Hepatocyte (in vitro differentiated cells): ENCODE measurements around the gene CSNK1G3. TPM values are rescaled to one million over a fixed set of nuclear protein-coding genes. Genes with fewer than 3 reads are reported as not detected.

Experiments
- DNase-seq: peaks from one replicate; pipeline ENCODE4 v3.0.0-alpha.2; 2016; ENCODE audit warnings: low spot score
- H2AFZ ChIP-seq: fragments of 200-600 bp; sonication (generic); 2 replicates; pipeline ENCODE4 v1.6.0; 2016; ENCODE audit warnings: antibody characterized with exemption, mild to moderate bottlenecking
- H3K27ac ChIP-seq: fragments of 200-600 bp; sonication (generic); 2 replicates; pipeline ENCODE4 v1.5.1; 2016; ENCODE audit warnings: mild to moderate bottlenecking
- H3K27me3 ChIP-seq: fragments of 200-600 bp; sonication (generic); 2 replicates; pipeline ENCODE4 v1.6.1; 2016
- H3K36me3 ChIP-seq: fragments of 200-600 bp; sonication (generic); replicated peaks from 2 replicates; pipeline ENCODE4 v1.5.1; 2016; ENCODE audit warnings: low read depth; ENCODE audit not compliant: insufficient read depth
- H3K4me1 ChIP-seq: fragments of 200-600 bp; sonication (generic); 2 replicates; pipeline ENCODE4 v1.5.1; 2016; ENCODE audit warnings: mild to moderate bottlenecking, moderate library complexity; ENCODE audit not compliant: insufficient read depth
- H3K4me2 ChIP-seq: fragments of 200-600 bp; sonication (generic); 2 replicates; pipeline ENCODE4 v1.6.0; 2016
- H3K4me3 ChIP-seq: fragments of 200-600 bp; sonication (generic); 2 replicates; pipeline ENCODE4 v1.5.1; 2016; ENCODE audit warnings: mild to moderate bottlenecking
- H3K79me2 ChIP-seq: fragments of 200-600 bp; sonication (generic); 2 replicates; pipeline ENCODE4 v1.6.0; 2017; ENCODE audit warnings: mild to moderate bottlenecking
- H3K9me2 ChIP-seq: fragments of 200-600 bp; sonication (generic); replicated peaks from 2 replicates; pipeline ENCODE4 v1.6.0; 2017; ENCODE audit warnings: mild to moderate bottlenecking; ENCODE audit not compliant: insufficient read depth
- H3K9me3 ChIP-seq: fragments of 200-600 bp; sonication (generic); 2 replicates; pipeline ENCODE4 v1.5.1; 2016; ENCODE audit warnings: low read depth, mild to moderate bottlenecking
- H4K20me1 ChIP-seq: fragments of 200-600 bp; sonication (generic); 2 replicates; pipeline ENCODE4 v1.6.0; 2016; ENCODE audit warnings: mild to moderate bottlenecking; ENCODE audit not compliant: insufficient read depth, poor library complexity, severe bottlenecking
- CTCF ChIP-seq: fragments of 200-600 bp; sonication (generic); IDR thresholded peaks from 2 replicates; pipeline ENCODE4 v1.5.1; 2016; ENCODE audit warnings: antibody characterized with exemption, mild to moderate bottlenecking; ENCODE audit not compliant: poor library complexity
- EZH2 ChIP-seq: fragments of 200-600 bp; sonication (generic); IDR thresholded peaks from 2 replicates; pipeline ENCODE4 v1.6.1; 2016; ENCODE audit warnings: antibody characterized with exemption, mild to moderate bottlenecking, borderline replicate concordance
- EZH2phosphoT487 ChIP-seq: fragments of 200-600 bp; sonication (generic); IDR thresholded peaks from one replicate; pipeline ENCODE4 v1.6.1; 2018; ENCODE audit warnings: antibody characterized with exemption, mild to moderate bottlenecking, low read depth, moderate library complexity; ENCODE audit not compliant: unreplicated experiment, severe bottlenecking
- WGBS: methylation state at CpG from one replicate; pipeline ENCODE4 v1.1.6; 2016; ENCODE audit warnings: low lambda C conversion rate; ENCODE audit errors: missing lambda C conversion rate; 5-methylcytosine and 5-hydroxymethylcytosine counted together
- polyA plus RNA-seq: library from polyadenylated mRNA; unstranded; fragments of >200 nt; fragmentation: Nextera tagmentation; extraction: Ambion mirVana; gene quantifications from 2 replicates; pipeline ENCODE4 v1.2.1, GENCODE V29; 2016
- total RNA-seq: library from RNA; depleted of rRNA; stranded (reverse); fragments of >200 nt; gene quantifications from 2 replicates; pipeline ENCODE4 v1.2.3, GENCODE V29; 2014

CSNK1G3 gene
- total and polyA plus RNA-seq, 2 experiments from 2014 or later, result 20.8 to 59.3 TPM

- Histone ChIP-seq H2AFZ (no peak overlapping the region), H3K36me3 (no peaks in the 10 kb centered on the region), H3K79me2 (no peaks in the 10 kb centered on the region), H3K4me3 (no peak overlapping the region), H3K9me2 (no peaks in the 10 kb centered on the region), H3K27me3 (no peaks in the 10 kb centered on the region), H3K4me2 (no peak overlapping the region), H3K27ac (no peak overlapping the region), H3K4me1 (no peaks in the 10 kb centered on the region), H4K20me1 (no peaks in the 10 kb centered on the region), H3K9me3 (no peaks in the 10 kb centered on the region)
- 99% methylated on average over 2 of the region's 2 CpGs for WGBS
- DNase-seq, result no peak
- no peak for TF ChIP-seq EZH2phosphoT487
- TF ChIP-seq CTCF, result no peak
Observed at GRCh38 chr5:123601610-123602009, 89.6 kb downstream of the CSNK1G3 start.

GRCh38 chr5:123605822-123606221, 93.8 kb downstream of the CSNK1G3 start:
- no peak for DNase-seq
- H3K4me1 ChIP-seq, result no peaks in the 10 kb centered on the region
- H3K4me2 ChIP-seq, result no peak overlapping the region
- no peak overlapping the region for H3K27ac ChIP-seq
- H3K9me3 ChIP-seq, result no peaks in the 10 kb centered on the region
- H3K36me3 ChIP-seq, result no peaks in the 10 kb centered on the region
- H2AFZ ChIP-seq, result no peak overlapping the region
- H3K9me2 ChIP-seq, result no peaks in the 10 kb centered on the region
- TF ChIP-seq EZH2phosphoT487, result no peak
- TF ChIP-seq EZH2, result no peak
- no peak for TF ChIP-seq CTCF
- no peaks in the 10 kb centered on the region for H4K20me1 ChIP-seq
- H3K79me2 ChIP-seq, result no peaks in the 10 kb centered on the region
- no peaks in the 10 kb centered on the region for H3K27me3 ChIP-seq
- no peak overlapping the region for H3K4me3 ChIP-seq

GRCh38 chr5:123610209-123610608, 98.2 kb downstream of the CSNK1G3 start:
- H3K27me3 ChIP-seq, result no peaks in the 10 kb centered on the region
- no peak overlapping the region for H2AFZ ChIP-seq
- no peak overlapping the region for H3K4me2 ChIP-seq
- H4K20me1 ChIP-seq, result no peaks in the 10 kb centered on the region
- TF ChIP-seq EZH2 (no peak), CTCF (no peak), EZH2phosphoT487 (no peak)
- H3K36me3 ChIP-seq, result no peaks in the 10 kb centered on the region
- H3K4me3 ChIP-seq, result no peak overlapping the region
- H3K9me3 ChIP-seq, result no peaks in the 10 kb centered on the region
- no peaks in the 10 kb centered on the region for H3K4me1 ChIP-seq
- no peaks in the 10 kb centered on the region for H3K79me2 ChIP-seq
- no peak overlapping the region for H3K27ac ChIP-seq
- 89% methylated on average over 2 of the region's 2 CpGs for WGBS
- H3K9me2 ChIP-seq, result no peaks in the 10 kb centered on the region
- peak; percentile 2 for DNase-seq
